HepG2 (cell line): Measurements from ENCODE around the gene COPZ1. TPM values are rescaled to one million over a fixed set of nuclear protein-coding genes. Genes with fewer than 3 reads are reported as not detected.

ENCODE experiments used
- BCL6 ChIP-seq: IDR thresholded peaks from 2 replicates; pipeline ENCODE4 v1.6.1; 2016; ENCODE audit warnings: missing genetic modification reagents, missing compliant biosample characterization
- FOXC1 ChIP-seq: sonication (generic); formaldehyde crosslinking; IDR thresholded peaks from 2 replicates; pipeline ENCODE4 v1.8.0; 2022; ENCODE audit warnings: mild to moderate bottlenecking, missing genetic modification reagents, borderline replicate concordance
- PAF1 ChIP-seq: IDR thresholded peaks from 2 replicates; pipeline ENCODE4 v1.6.1; 2016; ENCODE audit warnings: missing genetic modification reagents, missing compliant biosample characterization
- ZBTB2 ChIP-seq: sonication (generic); formaldehyde crosslinking; IDR thresholded peaks from 2 replicates; pipeline ENCODE4 v1.8.0; 2022; ENCODE audit warnings: low read depth, missing genetic modification reagents
- ZBTB4 ChIP-seq: sonication (generic); formaldehyde crosslinking; IDR thresholded peaks from 2 replicates; pipeline ENCODE4 v1.4.0; 2020; ENCODE audit warnings: missing genetic modification reagents, mild to moderate bottlenecking, borderline replicate concordance
- ZIK1 ChIP-seq: sonication (generic); formaldehyde crosslinking; IDR thresholded peaks from 2 replicates; pipeline ENCODE4 v1.5.0; 2020; ENCODE audit warnings: mild to moderate bottlenecking, low read depth, missing genetic modification reagents, borderline replicate concordance
- ZKSCAN1 ChIP-seq: fragments of 150-350 bp; IDR thresholded peaks from 2 replicates; pipeline ENCODE4 v1.6.1; 2014; ENCODE audit warnings: low read length
- ZNF24 ChIP-seq: fragments of 450-650 bp; IDR thresholded peaks from 2 replicates; pipeline ENCODE4 v1.6.1; 2017; ENCODE audit warnings: antibody characterized with exemption, mild to moderate bottlenecking
- ZNF407 ChIP-seq: sonication (generic); formaldehyde crosslinking; IDR thresholded peaks from one replicate; pipeline ENCODE4 v1.5.1; 2020; ENCODE audit warnings: mild to moderate bottlenecking, missing genetic modification reagents; ENCODE audit errors: not compliant biosample characterization
- ZNF550 ChIP-seq: sonication (generic); formaldehyde crosslinking; IDR thresholded peaks from 2 replicates; pipeline ENCODE4 v1.4.0; 2020; ENCODE audit warnings: mild to moderate bottlenecking, missing genetic modification reagents, borderline replicate concordance
- ZNF670 ChIP-seq: sonication (generic); formaldehyde crosslinking; IDR thresholded peaks from 2 replicates; pipeline ENCODE4 v1.8.0; 2022; ENCODE audit warnings: mild to moderate bottlenecking, missing genetic modification reagents, borderline replicate concordance
- polyA plus RNA-seq, 8 experiments: library from polyadenylated mRNA; depleted of rRNA in 3 of 8; stranded (reverse) in 7 of 8; unstranded in 1 of 8; fragments of >200 nt; fragmentation: Illumina TruSeq in 4 of 8; extraction: Trizol in 4 of 8; gene quantifications; 2 replicates each; pipeline versions ENCODE4 v1.2.1 to v1.2.3, GENCODE V29; 2011 to 2016; ENCODE audit warnings: low read depth in 4 of 8, missing spikeins in 1 of 8, mixed read lengths in 1 of 8; ENCODE audit not compliant: insufficient read depth in 1 of 8
- total RNA-seq, 5 experiments: library from RNA; depleted of rRNA; stranded (reverse); fragments of >200 nt; fragmentation: Illumina TruSeq; extraction: Trizol; gene quantifications; 2 replicates each; pipeline ENCODE4 v1.2.3, GENCODE V29; 2016; ENCODE audit warnings: low read depth in 1 of 5
- TF ChIP-seq, protein P1 (sequence below): sonication (generic); formaldehyde crosslinking; conservative IDR thresholded peaks from 2 replicates; pipeline ENCODE4 v1.8.0; 2022; ENCODE audit warnings: mild to moderate bottlenecking, moderate library complexity, missing genetic modification reagents

COPZ1 gene
- total and polyA plus RNA-seq, 2 of the 13 experiments (the other 11 are each of a cell fraction or from before 2014, with no cell fraction given) = 125 to 184 TPM

DNA sequence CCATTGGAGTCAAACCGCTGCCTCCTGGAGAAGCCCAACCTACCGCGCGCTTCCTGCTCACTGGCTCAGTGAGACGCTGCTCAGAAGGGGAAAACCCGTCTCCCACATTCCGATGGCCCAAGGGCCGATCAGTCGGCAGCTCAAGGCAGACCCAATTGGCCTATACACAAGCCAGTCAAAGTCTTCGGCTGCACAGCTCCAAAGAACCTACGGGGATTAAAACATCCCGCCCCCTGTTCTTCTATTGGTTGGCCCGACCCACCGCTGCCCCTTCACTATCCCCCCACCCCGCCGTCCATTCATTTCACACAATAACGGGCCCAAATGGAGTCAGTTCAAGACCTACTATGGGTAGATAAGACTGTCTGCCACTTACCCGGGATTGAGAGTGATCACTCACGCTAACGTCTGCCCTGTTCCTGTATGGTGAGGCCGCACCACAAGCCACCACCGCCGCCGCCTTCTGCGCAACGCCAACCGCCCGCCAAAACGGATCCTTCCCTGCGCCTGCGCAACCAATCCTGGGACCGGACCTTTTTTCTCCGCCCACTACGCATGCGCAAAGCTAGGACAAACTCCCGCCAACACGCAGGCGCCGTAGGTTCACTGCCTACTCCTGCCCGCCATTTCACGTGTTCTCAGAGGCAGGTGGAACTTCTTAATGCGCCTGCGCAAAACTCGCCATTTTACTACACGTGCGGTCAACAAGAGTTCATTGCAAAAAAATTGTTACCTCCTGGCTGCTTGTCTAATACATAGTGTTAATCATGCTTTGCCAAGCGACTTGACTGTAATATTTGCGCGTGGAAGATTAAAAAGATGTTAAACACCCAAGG, 45.1 kb upstream of the COPZ1 start, which contains the start of gene CBX5 (continued):
- TF ChIP-seq ZBTB2 (CRISPR knock-in tag) (no peak), PAF1 (no peak), FOXC1 (CRISPR knock-in tag) (no peak; the same call in 1 of the 2 replicates), ZBTB4 (CRISPR knock-in tag) (no peak), BCL6 (CRISPR knock-in tag) (0 out of 2 replicates have a peak, but pooled peaks have one; percentile 34), ZKSCAN1 (no peak), ZNF24 (0 out of 2 replicates have a peak, but pooled peaks have one; percentile 40), ZNF670 (CRISPR knock-in tag) (peak; percentile 78; the same call in 1 of the 2 replicates), ZNF407 (CRISPR knock-in tag) (no peak), ZNF550 (no peak), ZIK1 (CRISPR knock-in tag) (0 out of 2 replicates have a peak, but pooled peaks have one; percentile 22)
- TF ChIP-seq, protein P1, sequence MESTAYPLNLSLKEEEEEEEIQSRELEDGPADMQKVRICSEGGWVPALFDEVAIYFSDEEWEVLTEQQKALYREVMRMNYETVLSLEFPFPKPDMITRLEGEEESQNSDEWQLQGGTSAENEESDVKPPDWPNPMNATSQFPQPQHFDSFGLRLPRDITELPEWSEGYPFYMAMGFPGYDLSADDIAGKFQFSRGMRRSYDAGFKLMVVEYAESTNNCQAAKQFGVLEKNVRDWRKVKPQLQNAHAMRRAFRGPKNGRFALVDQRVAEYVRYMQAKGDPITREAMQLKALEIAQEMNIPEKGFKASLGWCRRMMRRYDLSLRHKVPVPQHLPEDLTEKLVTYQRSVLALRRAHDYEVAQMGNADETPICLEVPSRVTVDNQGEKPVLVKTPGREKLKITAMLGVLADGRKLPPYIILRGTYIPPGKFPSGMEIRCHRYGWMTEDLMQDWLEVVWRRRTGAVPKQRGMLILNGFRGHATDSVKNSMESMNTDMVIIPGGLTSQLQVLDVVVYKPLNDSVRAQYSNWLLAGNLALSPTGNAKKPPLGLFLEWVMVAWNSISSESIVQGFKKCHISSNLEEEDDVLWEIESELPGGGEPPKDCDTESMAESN (CRISPR knock-in tag) = peak; percentile 77; the same call in 1 of the 2 replicates
